Loucy (cell line): ENCODE data around the gene TJP1.

ENCODE experiments used
- EZH2phosphoT487 ChIP-seq: fragments of 200-600 bp; IDR thresholded peaks from 2 replicates; pipeline ENCODE4 v1.6.1; 2018; ENCODE audit warnings: antibody characterized with exemption, mild to moderate bottlenecking, moderate library complexity, borderline replicate concordance
- TF ChIP-seq, protein P1 (sequence below): fragments of 200-600 bp; sonication (generic); conservative IDR thresholded peaks from 2 replicates; pipeline ENCODE4 v1.5.1; 2014; ENCODE audit warnings: mild to moderate bottlenecking, antibody characterized with exemption, low read length

DNA sequence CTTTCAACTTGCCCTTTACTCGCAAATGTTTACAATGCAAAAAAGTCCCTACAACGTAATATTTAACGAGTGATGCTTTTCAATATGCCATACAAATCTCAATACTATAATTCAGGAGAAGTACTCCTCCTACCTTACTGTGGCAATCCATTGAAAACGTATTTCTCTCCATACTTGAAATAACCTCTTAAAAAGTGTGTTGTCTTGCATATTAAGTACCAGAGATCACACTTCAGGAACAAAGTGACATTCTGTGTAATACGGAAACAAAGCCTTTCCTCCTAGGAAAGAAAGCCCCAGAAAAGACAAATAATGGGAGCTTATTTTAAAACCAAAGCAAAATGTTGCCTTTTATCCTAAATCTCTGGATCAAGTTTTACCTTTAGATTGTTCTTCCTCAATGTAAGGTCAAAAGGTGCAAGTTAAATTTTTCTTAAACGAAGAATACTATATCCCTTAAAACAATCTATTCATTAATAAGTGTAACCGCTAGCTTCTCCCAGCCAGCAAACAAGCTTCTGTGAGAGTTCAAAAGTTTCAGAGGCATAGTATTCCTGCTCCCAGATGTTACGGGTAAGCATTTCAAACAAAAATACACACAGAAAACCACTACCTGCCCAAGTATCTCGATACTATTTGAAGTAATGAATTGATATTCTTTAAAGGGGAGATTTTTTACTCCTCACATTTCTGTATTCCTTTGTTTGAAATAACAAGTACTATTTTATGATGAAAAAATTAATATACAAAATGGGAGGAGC lies 1.7 kb downstream of the TJP1 start:
- TF ChIP-seq, protein P1, sequence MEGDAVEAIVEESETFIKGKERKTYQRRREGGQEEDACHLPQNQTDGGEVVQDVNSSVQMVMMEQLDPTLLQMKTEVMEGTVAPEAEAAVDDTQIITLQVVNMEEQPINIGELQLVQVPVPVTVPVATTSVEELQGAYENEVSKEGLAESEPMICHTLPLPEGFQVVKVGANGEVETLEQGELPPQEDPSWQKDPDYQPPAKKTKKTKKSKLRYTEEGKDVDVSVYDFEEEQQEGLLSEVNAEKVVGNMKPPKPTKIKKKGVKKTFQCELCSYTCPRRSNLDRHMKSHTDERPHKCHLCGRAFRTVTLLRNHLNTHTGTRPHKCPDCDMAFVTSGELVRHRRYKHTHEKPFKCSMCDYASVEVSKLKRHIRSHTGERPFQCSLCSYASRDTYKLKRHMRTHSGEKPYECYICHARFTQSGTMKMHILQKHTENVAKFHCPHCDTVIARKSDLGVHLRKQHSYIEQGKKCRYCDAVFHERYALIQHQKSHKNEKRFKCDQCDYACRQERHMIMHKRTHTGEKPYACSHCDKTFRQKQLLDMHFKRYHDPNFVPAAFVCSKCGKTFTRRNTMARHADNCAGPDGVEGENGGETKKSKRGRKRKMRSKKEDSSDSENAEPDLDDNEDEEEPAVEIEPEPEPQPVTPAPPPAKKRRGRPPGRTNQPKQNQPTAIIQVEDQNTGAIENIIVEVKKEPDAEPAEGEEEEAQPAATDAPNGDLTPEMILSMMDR: no peak
- no peak for TF ChIP-seq EZH2phosphoT487
